Posterior vena cava (tissue), 2 donors: ENCODE data around the gene PITPNM2. TPM values are rescaled to one million over a fixed set of nuclear protein-coding genes. Genes with fewer than 3 reads are reported as not detected.

Experiments
- DNase-seq: peaks from one replicate; pipeline ENCODE4 v3.0.0-alpha.2; 2020; ENCODE audit warnings: low spot score
- intact Hi-C, 2 donors: fragments of 100-400 bp; cut with DNase I; formaldehyde crosslinking; loops; one replicate each; pipeline versions ENCODE4 v1.14.1 to v1.14.2; 2022 to 2023
- total RNA-seq, 2 donors: library from RNA; stranded (reverse); fragmentation: NEBNext Ultra II Directional; extraction: Animal tissue kit (Norgen Biotek cat#: 25700); gene quantifications; one replicate each; pipeline ENCODE4 v1.2.1, GENCODE V29; 2021
- donor health status: DM: yes; HTN: yes; CAD: no.
- donor health status: DM: yes; HTN: yes; CAD: no.

Gene PITPNM2
- total RNA-seq, 2 donors from 2014 or later = 17.2 to 24.7 TPM

DNA sequence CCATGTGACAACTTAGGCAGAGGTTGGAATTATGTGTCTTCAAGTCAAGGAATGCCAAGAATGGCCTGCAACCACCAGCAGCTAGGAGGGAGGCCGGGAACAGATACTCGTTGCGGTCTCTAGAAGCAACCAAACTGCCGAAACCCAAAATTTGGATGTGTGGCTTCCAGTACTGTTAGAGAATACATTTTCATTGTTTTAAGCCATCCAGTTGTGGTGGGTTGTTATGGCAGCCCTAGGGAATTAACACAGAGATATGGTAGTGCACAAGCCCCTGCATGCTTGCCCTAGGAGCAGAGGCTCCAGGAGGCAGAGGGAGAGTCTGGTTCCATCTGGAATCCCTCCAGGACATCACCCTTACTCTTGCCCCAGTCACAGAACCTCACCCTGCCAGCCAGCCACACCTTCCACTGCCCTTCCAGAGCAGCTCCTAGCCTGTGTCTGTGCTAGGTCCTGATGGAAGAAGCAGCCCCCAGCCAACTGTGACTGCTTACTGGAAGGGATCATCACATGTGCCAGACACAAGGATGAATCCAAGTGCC is 19.5 kb downstream of the PITPNM2 start:
- DNase-seq = no peak
- intact Hi-C loops = no loop called here

DNA sequence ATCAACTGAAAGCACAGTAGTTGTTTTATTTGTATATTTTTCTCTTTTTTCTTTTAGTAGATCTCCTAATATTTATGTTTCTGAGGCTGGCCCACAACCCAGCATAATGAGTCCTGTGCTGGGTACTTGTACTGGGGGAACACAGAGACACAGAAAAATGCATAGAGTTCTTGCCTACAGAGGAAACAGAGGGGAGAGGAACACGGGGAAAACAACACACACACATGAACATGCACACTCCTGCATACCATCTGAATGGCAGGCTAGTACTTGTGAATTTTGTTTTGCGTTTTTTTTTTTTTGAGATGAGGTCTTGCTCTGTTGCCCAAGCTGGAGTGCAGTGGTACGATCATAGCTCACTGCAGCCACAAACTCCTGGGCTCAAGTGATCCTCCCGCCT is 21.3 kb downstream of the PITPNM2 start:
- intact Hi-C loops = loop anchor here in 1 of 2 donors (5.0 kb wide), 1 partner anchor 1532 kb away; no protein-coding TSS in a partner anchor
- DNase-seq = no peak

DNA sequence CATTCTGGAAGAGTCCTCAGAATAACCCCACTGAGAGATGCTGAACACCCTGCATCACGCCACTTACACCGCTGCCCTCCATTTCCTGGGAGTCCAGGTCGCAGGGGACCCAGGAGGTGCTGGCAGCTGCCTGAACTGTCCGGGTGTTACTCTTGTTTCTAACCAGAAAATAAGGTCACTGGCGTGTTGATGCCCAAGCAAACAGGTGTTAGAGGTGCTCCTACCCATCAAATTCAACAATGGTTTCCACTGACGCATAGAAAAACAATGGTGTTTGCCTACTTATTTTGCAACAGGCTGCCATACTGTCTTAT is 23.8 kb downstream of the PITPNM2 start:
- no peak for DNase-seq
- intact Hi-C loops = loop anchor here in 1 of 2 donors (5.0 kb wide), 1 partner anchor 1530 kb away; no protein-coding TSS in a partner anchor

- no peak for DNase-seq
- intact Hi-C loops = loop anchor here in 1 of 2 donors (5.0 kb wide), 1 partner anchor 1529 kb away; no protein-coding TSS in a partner anchor
Observed at GRCh38 chr12:123126294-123127181, 24.4 kb downstream of the PITPNM2 start.

DNA sequence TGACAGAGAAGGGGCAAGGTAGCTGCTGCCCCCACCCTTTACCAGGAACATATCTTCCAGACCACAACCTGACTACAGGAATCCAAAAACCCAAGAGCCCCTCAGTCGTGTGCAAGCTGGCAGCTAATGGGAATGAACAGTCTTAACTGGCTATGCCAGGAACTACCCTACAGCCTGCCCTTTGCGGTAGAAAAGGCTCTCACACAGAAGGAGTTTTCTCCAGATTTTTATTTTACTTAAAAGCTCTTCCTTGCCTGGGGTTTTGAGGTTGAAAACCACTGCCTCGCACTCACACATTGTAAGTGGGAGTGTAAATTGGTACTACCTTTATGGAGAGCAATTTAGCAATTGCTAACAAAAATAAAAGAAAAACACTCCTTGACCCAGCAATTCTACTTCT is 28.3 kb downstream of the PITPNM2 start:
- no peak for DNase-seq
- intact Hi-C loops = no loop called here

- DNase-seq = no peak
- intact Hi-C loops = no loop called here
Observed at GRCh38 chr12:123121670-123122069, 29.2 kb downstream of the PITPNM2 start.

DNA sequence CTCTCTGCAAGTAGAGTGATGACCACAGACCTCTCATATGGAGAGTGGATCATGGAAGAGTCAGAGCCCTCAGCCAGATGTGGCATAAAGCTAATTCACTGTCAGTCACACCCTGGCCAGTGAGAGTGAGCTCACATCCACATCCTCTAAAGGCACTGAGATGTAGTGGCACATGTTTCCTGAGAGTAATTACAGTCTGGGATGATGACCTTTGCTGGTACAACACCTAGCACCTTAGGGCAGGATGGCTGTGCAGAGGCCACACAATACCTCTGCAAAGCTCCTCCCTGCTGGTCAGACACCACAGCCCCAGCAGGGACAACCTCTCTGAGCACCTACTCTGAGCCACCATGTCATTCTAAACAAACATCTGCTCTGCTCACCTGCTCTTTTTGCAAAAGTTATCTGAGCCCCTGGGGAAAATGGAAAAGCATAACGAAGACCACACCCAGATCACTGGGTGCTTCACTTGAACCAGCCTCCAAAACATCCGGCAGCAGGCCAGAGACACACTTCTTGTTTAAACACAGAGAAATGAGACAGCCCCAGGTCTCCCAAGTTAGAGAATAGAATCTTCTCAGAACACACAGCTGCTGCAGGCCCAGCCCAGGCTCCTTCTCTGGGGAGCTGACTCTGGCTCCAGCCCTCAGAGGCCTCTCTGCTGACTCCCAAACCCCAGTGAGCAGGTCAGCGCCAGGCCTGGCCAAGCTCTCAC is 30.3 kb downstream of the PITPNM2 start:
- intact Hi-C loops = no loop called here
- no peak for DNase-seq

DNA sequence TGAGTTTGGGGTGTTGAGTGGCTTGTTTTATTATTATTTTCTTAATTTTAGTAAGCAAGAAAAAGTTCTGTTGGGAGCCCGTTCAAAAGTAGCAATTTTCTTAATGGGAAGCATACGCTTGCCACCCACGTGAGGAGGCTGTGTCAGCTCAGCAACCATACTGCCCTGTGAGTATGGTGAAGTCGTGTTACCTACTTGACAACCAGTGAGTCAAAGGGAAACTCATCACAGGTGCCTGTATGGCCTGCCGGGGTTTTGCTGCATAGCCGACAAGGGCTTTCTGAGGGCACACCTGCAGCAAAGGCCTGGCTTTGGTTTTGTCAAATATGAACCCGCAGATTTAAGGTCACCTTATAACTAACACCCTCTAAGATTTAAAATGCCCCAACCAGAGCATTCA is 31.1 kb downstream of the PITPNM2 start:
- DNase-seq = no peak
- intact Hi-C loops = no loop called here

DNA sequence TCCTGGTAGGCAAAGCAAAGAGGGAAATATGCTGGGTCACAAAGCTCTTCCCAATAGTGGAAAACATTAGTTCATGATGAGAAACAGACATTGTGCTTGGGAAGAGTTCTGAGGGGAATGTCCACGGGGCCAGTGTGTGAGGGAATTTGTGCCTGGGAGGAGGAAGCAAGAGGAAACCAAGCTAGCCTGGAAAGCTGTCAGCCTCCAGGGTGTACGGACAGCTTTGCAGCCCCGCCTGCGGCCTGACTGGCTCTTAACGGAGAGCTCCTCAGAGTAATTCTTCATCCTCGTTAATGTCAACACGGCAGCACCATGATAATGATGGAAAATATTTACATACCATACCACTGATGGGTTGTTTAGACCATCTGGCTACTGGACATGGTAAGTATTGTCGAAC is 32.4 kb downstream of the PITPNM2 start:
- intact Hi-C loops = no loop called here
- no peak for DNase-seq

DNA sequence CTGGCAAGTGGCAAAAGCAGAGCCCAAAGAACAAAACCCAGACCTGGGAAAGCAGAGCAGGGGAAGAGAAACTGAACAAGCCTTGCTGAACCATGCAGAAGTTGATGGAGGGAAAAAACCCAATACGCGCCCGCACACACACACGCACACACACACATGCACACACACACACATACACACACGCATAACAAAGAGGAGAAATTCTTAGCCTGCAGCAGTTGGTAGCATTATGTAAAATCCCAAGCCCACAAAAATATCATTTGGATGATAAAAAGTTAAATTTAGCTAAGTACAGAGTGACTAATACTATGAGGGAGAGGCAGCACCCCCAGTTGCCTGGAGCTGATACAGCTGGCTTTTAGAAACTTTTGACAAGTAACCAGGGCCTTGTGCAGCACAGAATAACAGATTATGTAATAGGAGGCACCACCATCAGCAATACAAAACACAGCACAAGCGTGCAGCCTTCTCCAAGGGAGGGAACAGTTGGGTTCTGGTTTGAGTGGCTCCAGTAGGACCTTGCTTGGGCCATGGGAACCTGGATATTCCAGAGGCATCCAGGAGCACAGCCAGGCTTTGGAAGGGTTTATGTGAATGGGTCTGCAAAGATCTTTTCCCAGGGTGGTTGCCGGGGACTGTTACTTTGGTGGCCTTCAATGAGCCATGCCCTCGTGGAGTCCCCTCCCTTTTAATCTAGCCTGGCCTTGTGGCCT is 35.3 kb downstream of the PITPNM2 start:
- DNase-seq = no peak
- intact Hi-C loops = no loop called here

GRCh38 chr12:123114304-123115083 is 36.4 kb downstream of the PITPNM2 start:
- DNase-seq = no peak
- intact Hi-C loops = loop anchor here in 1 of 2 donors (5.0 kb wide), 1 partner anchor 67 kb away; no protein-coding TSS in a partner anchor

GRCh38 chr12:123113026-123113425 is 37.9 kb downstream of the PITPNM2 start:
- intact Hi-C loops = loop anchor here in 1 of 2 donors (5.0 kb wide), 1 partner anchor 66 kb away; no protein-coding TSS in a partner anchor
- no peak for DNase-seq

GRCh38 chr12:123111498-123112165 is 39.3 kb downstream of the PITPNM2 start:
- intact Hi-C loops = loop anchor here in 1 of 2 donors (5.0 kb wide), 1 partner anchor 64 kb away; no protein-coding TSS in a partner anchor
- no peak for DNase-seq

DNA sequence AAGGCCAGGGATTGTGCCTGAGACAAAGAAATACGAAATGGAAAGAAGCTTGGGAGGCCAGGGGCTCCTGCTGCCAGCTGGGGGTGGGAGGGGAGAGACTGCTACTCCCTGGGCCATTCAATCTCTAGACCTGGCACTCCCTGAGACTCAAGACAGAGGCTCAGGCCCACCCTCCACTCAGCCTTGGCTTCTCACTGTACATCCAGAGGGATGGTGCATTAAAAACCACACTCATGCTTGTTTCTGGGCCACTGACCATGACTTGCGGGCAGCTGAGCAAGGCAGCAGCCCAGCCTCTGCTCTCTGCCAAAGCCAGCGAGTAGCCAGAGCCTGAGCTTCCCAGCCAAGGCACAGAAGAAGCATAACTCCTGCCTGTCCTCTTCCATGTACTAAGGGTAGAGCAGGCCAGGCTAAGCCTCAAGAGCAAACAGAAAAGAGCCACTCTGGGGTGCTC is 41.5 kb downstream of the PITPNM2 start:
- peak; percentile 86 for DNase-seq
- intact Hi-C loops = no loop called here

DNA sequence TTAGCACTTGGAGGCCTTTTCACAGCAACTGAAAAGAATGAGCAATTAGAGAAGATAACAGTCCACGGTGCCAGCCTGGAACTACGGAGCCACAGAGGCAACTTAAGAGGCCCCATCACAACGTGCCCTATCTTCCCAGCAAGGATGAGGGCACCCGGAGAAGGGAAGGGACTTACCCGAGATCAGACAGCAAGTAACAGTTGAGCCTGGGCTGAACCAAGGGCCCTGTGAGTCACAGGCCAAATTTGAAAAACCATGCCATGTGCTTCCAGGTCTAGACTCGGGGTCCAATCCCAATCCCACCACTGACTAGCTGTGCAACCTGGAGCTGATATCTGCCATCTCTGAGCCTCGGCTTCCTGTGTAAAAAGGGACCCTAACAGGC is 42.2 kb downstream of the PITPNM2 start:
- no peak for DNase-seq
- intact Hi-C loops = no loop called here

GRCh38 chr12:123107926-123108681 is 42.8 kb downstream of the PITPNM2 start:
- intact Hi-C loops = loop anchor here in 1 of 2 donors (2.0 kb wide), 1 partner anchor 47 kb away; no protein-coding TSS in a partner anchor
- no peak for DNase-seq

DNA sequence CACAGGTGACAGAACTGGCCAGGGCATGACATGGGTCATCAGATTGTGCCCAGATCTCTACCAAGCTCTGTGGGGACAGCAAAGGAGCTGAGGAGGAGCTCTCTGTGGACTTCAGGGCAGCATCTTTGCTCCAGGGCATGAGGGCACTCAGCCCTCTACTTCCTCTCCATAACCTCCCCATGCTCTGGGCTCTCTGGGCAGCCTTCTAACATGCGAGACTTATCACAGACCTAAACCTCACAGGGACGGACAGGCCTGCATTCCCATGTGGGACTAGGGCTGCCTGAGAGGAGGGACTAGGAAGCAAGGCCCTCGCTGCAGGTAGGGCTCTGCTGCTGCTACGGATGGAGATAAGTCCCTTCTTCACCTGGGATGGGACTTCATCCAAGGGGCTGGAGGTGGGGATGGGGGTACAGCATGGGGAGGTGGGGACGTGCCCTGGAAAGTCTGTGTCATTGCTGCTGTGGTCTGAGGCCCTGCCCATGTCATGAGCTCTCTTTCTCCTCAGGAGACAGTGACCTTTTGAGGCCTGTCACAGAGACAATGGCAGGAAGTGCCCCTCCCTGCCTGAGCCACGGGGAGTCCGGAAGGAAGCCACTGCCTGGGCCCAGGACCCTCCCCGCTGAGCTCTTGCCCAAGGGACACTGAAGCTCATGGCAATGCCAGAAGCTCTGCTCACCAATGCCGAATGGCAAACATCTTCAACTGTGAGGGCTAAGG is 44.1 kb downstream of the PITPNM2 start:
- DNase-seq = no peak
- intact Hi-C loops = loop anchor here in 1 of 2 donors (2.0 kb wide), 1 partner anchor 46 kb away; no protein-coding TSS in a partner anchor
